ENCODE results near the gene HYAL2.
A peak's percentile ranks its signal among the peaks of the same experiment; 100 is the strongest.

Gene HYAL2

DNA sequence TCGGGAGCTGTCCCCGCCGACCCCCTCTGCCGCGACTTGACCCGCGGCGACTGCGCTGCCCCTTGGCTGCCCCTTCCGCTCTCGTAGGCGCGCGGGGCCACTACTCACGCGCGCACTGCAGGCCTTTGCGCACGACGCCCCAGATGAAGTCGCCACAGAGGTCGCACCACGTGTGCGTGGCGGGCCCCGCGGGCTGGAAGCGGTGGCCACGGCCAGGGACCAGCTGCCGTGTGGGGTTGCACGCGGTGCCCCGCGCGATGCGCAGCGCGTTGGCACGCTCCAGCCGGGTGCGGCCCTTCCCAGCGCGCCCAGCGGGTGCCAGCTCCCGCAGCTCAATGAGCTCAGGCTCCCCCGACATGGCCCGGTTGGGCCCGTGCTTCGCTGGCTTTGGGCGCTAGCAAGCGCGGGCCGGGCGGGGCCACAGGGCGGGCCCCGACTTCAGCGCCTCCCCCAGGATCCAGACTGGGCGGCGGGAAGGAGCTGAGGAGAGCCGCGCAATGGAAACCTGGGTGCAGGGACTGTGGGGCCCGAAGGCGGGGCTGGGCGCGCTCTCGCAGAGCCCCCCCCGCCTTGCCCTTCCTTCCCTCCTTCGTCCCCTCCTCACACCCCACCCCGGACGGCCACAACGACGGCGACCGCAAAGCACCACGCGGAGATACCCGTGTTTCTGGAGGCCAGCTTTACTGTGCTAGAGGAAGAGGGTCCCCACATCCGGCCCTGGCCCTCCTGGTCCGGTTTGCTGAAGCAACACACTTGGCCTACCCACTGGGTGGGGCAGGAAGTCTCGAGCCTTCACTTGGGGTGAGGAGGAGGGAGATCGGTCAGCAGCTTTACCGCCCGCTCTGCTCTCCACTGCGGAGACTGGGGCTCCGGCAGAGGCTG, 18.1 kb upstream of the HYAL2 start, which contains the start of gene RASSF1:
TSS of gene RASSF1 (minus strand) at position 389 of the 882 bp plus-strand sequence. CDS start at position 358, 31 bp downstream.
- peaks cover 42% of the 10 kb centered on the region for H3K4me1 ChIP-seq (ENCODE audit: control insufficient read depth, insufficient read depth, low read length, poor library complexity, severe bottlenecking)
- peak; percentile 47 to 65 (median 48) for DNase-seq

GRCh38 chr3:50340147-50340447, 17.6 kb upstream of the HYAL2 start:
- H3K27ac ChIP-seq (ENCODE audit: insufficient read depth, low read length, poor library complexity, severe bottlenecking), result peak overlapping the region; percentile 95
- H3K4me1 ChIP-seq (ENCODE audit: control insufficient read depth, insufficient read depth, low read length, poor library complexity, severe bottlenecking), result peaks cover 36% of the 10 kb centered on the region

More for the DNA sequence above, 18.1 kb upstream of the HYAL2 start, which contains the start of gene RASSF1:
- Histone ChIP-seq H3K4me3 (ENCODE audit: insufficient read depth, low read depth, low read length, poor library complexity, severe bottlenecking) (peak within 1 kb of the TSS; percentile 51), H3K27ac (ENCODE audit: insufficient read depth, low read length, poor library complexity, severe bottlenecking) (peak within 1 kb of the TSS; percentile 95), H3K27me3 (replicated peaks; ENCODE audit: control insufficient read depth, insufficient read depth, low read length, poor library complexity, severe bottlenecking) (no peaks in the 10 kb centered on the region), H3K9me3 (ENCODE audit: control insufficient read depth, low read length) (no peaks in the 10 kb centered on the region), H3K36me3 (ENCODE audit: control insufficient read depth, insufficient read depth, low read length) (no peaks in the 10 kb centered on the region)

GRCh38 chr3:50339485-50340146, 17.1 kb upstream of the HYAL2 start:
- no peak for DNase-seq
- Histone ChIP-seq H3K27me3 (replicated peaks; ENCODE audit: control insufficient read depth, insufficient read depth, low read length, poor library complexity, severe bottlenecking) (no peaks in the 10 kb centered on the region), H3K36me3 (ENCODE audit: control insufficient read depth, insufficient read depth, low read length) (no peaks in the 10 kb centered on the region), H3K4me3 (ENCODE audit: insufficient read depth, low read depth, low read length, poor library complexity, severe bottlenecking) (peak overlapping the region; percentile 51), H3K27ac (ENCODE audit: insufficient read depth, low read length, poor library complexity, severe bottlenecking) (peak overlapping the region; percentile 95), H3K9me3 (ENCODE audit: control insufficient read depth, low read length) (no peaks in the 10 kb centered on the region), H3K4me1 (ENCODE audit: control insufficient read depth, insufficient read depth, low read length, poor library complexity, severe bottlenecking) (peaks cover 39% of the 10 kb centered on the region)

More at GRCh38 chr3:50340147-50340447, 17.6 kb upstream of the HYAL2 start:
- DNase-seq, result no peak
- peak overlapping the region; percentile 51 for H3K4me3 ChIP-seq (ENCODE audit: insufficient read depth, low read depth, low read length, poor library complexity, severe bottlenecking)
- H3K9me3 ChIP-seq (ENCODE audit: control insufficient read depth, low read length), result no peaks in the 10 kb centered on the region
- H3K27me3 ChIP-seq (replicated peaks; ENCODE audit: control insufficient read depth, insufficient read depth, low read length, poor library complexity, severe bottlenecking), result no peaks in the 10 kb centered on the region
- no peaks in the 10 kb centered on the region for H3K36me3 ChIP-seq (ENCODE audit: control insufficient read depth, insufficient read depth, low read length)

GRCh38 chr3:50338965-50339364, 16.4 kb upstream of the HYAL2 start:
- Histone ChIP-seq H3K36me3 (ENCODE audit: control insufficient read depth, insufficient read depth, low read length) (no peaks in the 10 kb centered on the region), H3K27ac (ENCODE audit: insufficient read depth, low read length, poor library complexity, severe bottlenecking) (peak overlapping the region; percentile 95), H3K27me3 (replicated peaks; ENCODE audit: control insufficient read depth, insufficient read depth, low read length, poor library complexity, severe bottlenecking) (no peaks in the 10 kb centered on the region), H3K9me3 (ENCODE audit: control insufficient read depth, low read length) (no peaks in the 10 kb centered on the region), H3K4me1 (ENCODE audit: control insufficient read depth, insufficient read depth, low read length, poor library complexity, severe bottlenecking) (peaks cover 45% of the 10 kb centered on the region), H3K4me3 (ENCODE audit: insufficient read depth, low read depth, low read length, poor library complexity, severe bottlenecking) (peak overlapping the region; percentile 77)
- no peak for DNase-seq

- Histone ChIP-seq H3K4me1 (ENCODE audit: control insufficient read depth, insufficient read depth, low read length, poor library complexity, severe bottlenecking) (peaks cover 52% of the 10 kb centered on the region), H3K27ac (ENCODE audit: insufficient read depth, low read length, poor library complexity, severe bottlenecking) (peak overlapping the region; percentile 95)
- peak; percentile 86 to 94 (median 90) for DNase-seq
These were observed 14.8 kb upstream of the HYAL2 start for GRCh38 chr3:50337175-50337861.

DNA sequence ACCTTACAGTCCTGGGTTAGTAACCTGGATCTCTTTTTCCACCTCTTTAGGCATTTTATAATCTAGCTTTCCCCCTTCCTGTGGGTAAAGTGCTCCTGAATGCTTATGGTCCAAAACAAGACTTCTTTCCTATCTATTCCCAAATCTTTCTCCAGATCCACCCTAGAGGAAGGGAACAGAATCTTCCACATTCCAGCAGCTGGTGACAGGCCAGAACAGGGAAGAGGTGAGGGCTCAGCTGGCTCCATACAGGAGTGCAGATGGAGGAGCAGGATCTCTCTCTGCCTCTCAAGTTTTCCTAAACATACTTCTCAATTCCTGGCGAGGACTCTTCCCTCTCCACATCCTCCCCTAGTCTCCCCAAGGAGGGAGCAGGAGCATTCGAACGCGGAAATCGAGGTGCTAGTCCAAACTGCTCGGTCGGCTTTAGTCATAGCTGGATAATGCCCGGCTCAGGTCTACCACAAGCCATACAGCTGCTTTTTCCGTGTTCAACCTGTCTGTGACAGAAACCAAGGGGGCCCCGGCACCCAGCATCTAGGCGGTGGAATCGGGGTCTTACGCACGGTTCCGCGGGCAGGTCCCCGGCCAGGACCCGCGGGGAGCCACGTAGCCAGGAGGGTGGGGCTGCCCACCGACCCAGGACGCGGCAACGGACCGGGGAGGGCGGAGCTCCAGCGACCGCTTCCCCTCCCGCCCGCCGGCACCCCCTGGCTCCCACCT, 14.1 kb upstream of the HYAL2 start:
- Histone ChIP-seq H3K27me3 (replicated peaks; ENCODE audit: control insufficient read depth, insufficient read depth, low read length, poor library complexity, severe bottlenecking) (no peaks in the 10 kb centered on the region), H3K4me1 (ENCODE audit: control insufficient read depth, insufficient read depth, low read length, poor library complexity, severe bottlenecking) (peaks cover 52% of the 10 kb centered on the region), H3K27ac (ENCODE audit: insufficient read depth, low read length, poor library complexity, severe bottlenecking) (peak overlapping the region; percentile 95), H3K36me3 (ENCODE audit: control insufficient read depth, insufficient read depth, low read length) (peaks cover 7% of the 10 kb centered on the region), H3K9me3 (ENCODE audit: control insufficient read depth, low read length) (no peaks in the 10 kb centered on the region), H3K4me3 (ENCODE audit: insufficient read depth, low read depth, low read length, poor library complexity, severe bottlenecking) (peak overlapping the region; percentile 77)
- no peak for DNase-seq

More at GRCh38 chr3:50337175-50337861, 14.8 kb upstream of the HYAL2 start:
- no peaks in the 10 kb centered on the region for H3K9me3 ChIP-seq (ENCODE audit: control insufficient read depth, low read length)
- H3K4me3 ChIP-seq (ENCODE audit: insufficient read depth, low read depth, low read length, poor library complexity, severe bottlenecking), result peak overlapping the region; percentile 77
- no peaks in the 10 kb centered on the region for H3K27me3 ChIP-seq (replicated peaks; ENCODE audit: control insufficient read depth, insufficient read depth, low read length, poor library complexity, severe bottlenecking)
- no peaks in the 10 kb centered on the region for H3K36me3 ChIP-seq (ENCODE audit: control insufficient read depth, insufficient read depth, low read length)

- Histone ChIP-seq H3K27me3 (replicated peaks; ENCODE audit: control insufficient read depth, insufficient read depth, low read length, poor library complexity, severe bottlenecking) (no peaks in the 10 kb centered on the region), H3K4me1 (ENCODE audit: control insufficient read depth, insufficient read depth, low read length, poor library complexity, severe bottlenecking) (peaks cover 33% of the 10 kb centered on the region), H3K9me3 (ENCODE audit: control insufficient read depth, low read length) (no peaks in the 10 kb centered on the region), H3K36me3 (ENCODE audit: control insufficient read depth, insufficient read depth, low read length) (peaks cover 25% of the 10 kb centered on the region), H3K4me3 (ENCODE audit: insufficient read depth, low read depth, low read length, poor library complexity, severe bottlenecking) (no peak overlapping the region), H3K27ac (ENCODE audit: insufficient read depth, low read length, poor library complexity, severe bottlenecking) (peak overlapping the region; percentile 95)
- no peak for DNase-seq
These were observed 12.0 kb upstream of the HYAL2 start for GRCh38 chr3:50334339-50335075.

DNA sequence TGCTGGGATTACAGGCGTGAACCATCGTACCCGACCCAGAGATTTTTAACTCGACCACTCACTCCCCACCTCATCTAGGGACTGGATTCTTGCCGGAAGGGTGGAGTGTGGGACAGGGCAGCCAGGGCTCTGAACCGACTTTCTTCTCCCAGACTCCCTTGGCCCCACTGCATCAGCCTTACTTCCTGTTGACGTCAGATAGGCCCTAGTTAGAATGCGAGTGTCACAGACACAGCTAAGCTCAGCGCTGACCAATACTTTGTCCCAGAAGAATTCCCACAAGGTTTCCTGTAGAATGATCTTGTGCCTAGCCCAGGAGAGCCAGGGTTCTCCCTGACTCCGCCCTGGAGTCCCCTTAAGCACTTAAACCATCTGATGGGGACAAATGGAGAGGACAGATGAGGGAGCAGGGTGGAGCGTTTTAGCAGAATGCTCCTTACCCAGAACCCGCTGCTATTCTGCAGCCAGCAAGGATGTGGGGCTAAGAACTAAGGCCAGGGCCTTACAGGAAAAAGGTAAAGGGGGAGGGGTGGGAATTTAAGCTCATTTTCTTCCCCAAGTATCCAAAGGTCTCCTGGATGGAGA, 11.3 kb upstream of the HYAL2 start:
- Histone ChIP-seq H3K4me3 (ENCODE audit: insufficient read depth, low read depth, low read length, poor library complexity, severe bottlenecking) (no peak overlapping the region), H3K27ac (ENCODE audit: insufficient read depth, low read length, poor library complexity, severe bottlenecking) (peak overlapping the region; percentile 95), H3K27me3 (replicated peaks; ENCODE audit: control insufficient read depth, insufficient read depth, low read length, poor library complexity, severe bottlenecking) (no peaks in the 10 kb centered on the region), H3K4me1 (ENCODE audit: control insufficient read depth, insufficient read depth, low read length, poor library complexity, severe bottlenecking) (peaks cover 31% of the 10 kb centered on the region), H3K9me3 (ENCODE audit: control insufficient read depth, low read length) (no peaks in the 10 kb centered on the region), H3K36me3 (ENCODE audit: control insufficient read depth, insufficient read depth, low read length) (peaks cover 25% of the 10 kb centered on the region)
- DNase-seq, result no peak

Data from effector memory CD4-positive, alpha-beta T cell (primary cell).